ENCODE results near the gene KIAA0319L. TPM values are rescaled to one million over a fixed set of nuclear protein-coding genes. Genes with fewer than 3 reads are reported as not detected.
A peak's percentile ranks its signal among the peaks of the same experiment; 100 is the strongest.

KIAA0319L gene
- total and polyA plus RNA-seq, 12 donors: 26.5 to 278 (median 76.8) TPM

GRCh38 chr1:35539073-35539823 is 18.0 kb downstream of the KIAA0319L start:
- peak overlapping the region in 4 of 5 donors; percentile 6 to 76 (median 37) for H3K27ac ChIP-seq
- WGBS, 4 donors: 62 to 80% (median 65%) methylated on average over 6 of the region's 6 CpGs

GRCh38 chr1:35537806-35538205 is 19.4 kb downstream of the KIAA0319L start:
- peaks cover 28 to 66% of the 10 kb centered on the region in 2 donors for H3K4me1 ChIP-seq (replicated peaks in 1 of 2)
- no peaks in the 10 kb centered on the region for H3K9me3 ChIP-seq (replicated peaks in 1 of 3)
- H3K4me3 ChIP-seq: no peak overlapping the region
- H3K27ac ChIP-seq: peak overlapping the region in 2 of 5 donors; percentile 13 to 36
- H3K36me3 ChIP-seq (replicated peaks in 1 of 2): no peaks in the 10 kb centered on the region
- TF ChIP-seq, protein P1, sequence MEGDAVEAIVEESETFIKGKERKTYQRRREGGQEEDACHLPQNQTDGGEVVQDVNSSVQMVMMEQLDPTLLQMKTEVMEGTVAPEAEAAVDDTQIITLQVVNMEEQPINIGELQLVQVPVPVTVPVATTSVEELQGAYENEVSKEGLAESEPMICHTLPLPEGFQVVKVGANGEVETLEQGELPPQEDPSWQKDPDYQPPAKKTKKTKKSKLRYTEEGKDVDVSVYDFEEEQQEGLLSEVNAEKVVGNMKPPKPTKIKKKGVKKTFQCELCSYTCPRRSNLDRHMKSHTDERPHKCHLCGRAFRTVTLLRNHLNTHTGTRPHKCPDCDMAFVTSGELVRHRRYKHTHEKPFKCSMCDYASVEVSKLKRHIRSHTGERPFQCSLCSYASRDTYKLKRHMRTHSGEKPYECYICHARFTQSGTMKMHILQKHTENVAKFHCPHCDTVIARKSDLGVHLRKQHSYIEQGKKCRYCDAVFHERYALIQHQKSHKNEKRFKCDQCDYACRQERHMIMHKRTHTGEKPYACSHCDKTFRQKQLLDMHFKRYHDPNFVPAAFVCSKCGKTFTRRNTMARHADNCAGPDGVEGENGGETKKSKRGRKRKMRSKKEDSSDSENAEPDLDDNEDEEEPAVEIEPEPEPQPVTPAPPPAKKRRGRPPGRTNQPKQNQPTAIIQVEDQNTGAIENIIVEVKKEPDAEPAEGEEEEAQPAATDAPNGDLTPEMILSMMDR (IDR thresholded peaks at IDR 0.05): no peak
- no peak for TF ChIP-seq POLR2A (IDR thresholded peaks at IDR 0.05)
- no peaks in the 10 kb centered on the region for H3K27me3 ChIP-seq
- no peak for DNase-seq
- intact Hi-C loops (cut with DNase I): no loop called here
- WGBS, 4 donors: 78 to 92% (median 85%) methylated on average over 1 of the region's 1 CpG

More at GRCh38 chr1:35539073-35539823, 18.0 kb downstream of the KIAA0319L start:
- Histone ChIP-seq H3K9me3 (replicated peaks in 1 of 3) (no peaks in the 10 kb centered on the region), H3K27me3 (no peaks in the 10 kb centered on the region), H3K36me3 (replicated peaks in 1 of 2) (no peaks in the 10 kb centered on the region), H3K4me1 (replicated peaks in 1 of 2) (peaks cover 28 to 66% of the 10 kb centered on the region in 2 donors), H3K4me3 (no peak overlapping the region)
- intact Hi-C loops (cut with DNase I): no loop called here
- no peak for TF ChIP-seq POLR2A (IDR thresholded peaks at IDR 0.05)
- TF ChIP-seq, protein P1 (IDR thresholded peaks at IDR 0.05): no peak
- DNase-seq: no peak

DNA sequence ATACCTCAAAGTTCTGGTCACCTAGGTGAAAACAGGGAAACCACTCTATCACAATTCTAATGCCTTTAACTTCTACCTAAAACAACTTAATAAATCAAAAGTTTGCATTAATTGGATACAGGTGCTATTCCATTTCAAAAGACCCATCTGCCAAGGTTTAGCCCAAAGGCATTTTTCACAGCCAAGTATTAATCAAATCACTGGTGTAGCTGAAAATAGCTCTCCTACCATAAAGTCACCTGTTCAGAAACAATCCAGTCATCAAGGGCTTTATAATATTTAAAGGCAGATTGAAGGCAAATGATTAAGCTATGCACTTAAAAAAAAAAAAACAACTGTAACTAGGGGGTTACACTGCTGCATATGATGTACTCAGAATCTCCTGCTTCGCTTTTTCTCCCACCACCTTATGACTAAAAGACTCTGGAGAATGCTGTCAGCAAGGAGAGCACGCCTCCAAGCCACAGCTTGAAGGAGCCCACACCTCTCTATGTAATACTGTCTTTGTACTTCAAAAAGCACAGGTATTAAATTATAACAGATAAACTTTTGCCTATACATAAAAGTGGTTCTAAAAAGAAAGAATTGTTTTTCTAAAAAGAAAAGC is 20.5 kb downstream of the KIAA0319L start:
- H3K9me3 ChIP-seq (replicated peaks in 1 of 3): no peaks in the 10 kb centered on the region
- peak overlapping the region in 2 of 5 donors; percentile 13 to 36 for H3K27ac ChIP-seq
- TF ChIP-seq, protein P1 (IDR thresholded peaks at IDR 0.05): no peak
- no peak for TF ChIP-seq POLR2A (IDR thresholded peaks at IDR 0.05)
- WGBS, 4 donors: 88 to 97% (median 91%) methylated on average over 2 of the region's 2 CpGs
- H3K27me3 ChIP-seq: no peaks in the 10 kb centered on the region
- intact Hi-C loops (cut with DNase I): no loop called here
- H3K4me3 ChIP-seq: no peak overlapping the region
- H3K36me3 ChIP-seq (replicated peaks in 1 of 2): no peaks in the 10 kb centered on the region
- no peak for DNase-seq
- peaks cover 28 to 59% of the 10 kb centered on the region in 2 donors for H3K4me1 ChIP-seq (replicated peaks in 1 of 2)

- Histone ChIP-seq H3K27ac (no peak overlapping the region), H3K4me3 (no peak overlapping the region), H3K36me3 (replicated peaks in 1 of 2) (no peaks in the 10 kb centered on the region), H3K4me1 (replicated peaks in 1 of 2) (peaks cover 26 to 56% of the 10 kb centered on the region in 2 donors), H3K27me3 (no peaks in the 10 kb centered on the region), H3K9me3 (replicated peaks in 1 of 3) (no peaks in the 10 kb centered on the region)
- TF ChIP-seq POLR2A (IDR thresholded peaks at IDR 0.05): no peak
- TF ChIP-seq, protein P1 (IDR thresholded peaks at IDR 0.05): no peak
- intact Hi-C loops (cut with DNase I): no loop called here
- DNase-seq: no peak
These were observed 22.0 kb downstream of the KIAA0319L start for GRCh38 chr1:35535243-35535642.
